Middle frontal gyrus (tissue), 1 donor: ENCODE measurements around the gene CFAP161.
"Not testable (repeated sequence)": the region's sequence is repeated elsewhere in the genome, so short reads cannot be mapped to it uniquely, and the experiment has no call there.

ENCODE experiments used
- DNase-seq: peaks from one replicate; pipeline ENCODE4 v3.0.0-alpha.2; 2015; ENCODE audit warnings: low spot score; ENCODE audit errors: extremely low spot score

Gene CFAP161

DNA sequence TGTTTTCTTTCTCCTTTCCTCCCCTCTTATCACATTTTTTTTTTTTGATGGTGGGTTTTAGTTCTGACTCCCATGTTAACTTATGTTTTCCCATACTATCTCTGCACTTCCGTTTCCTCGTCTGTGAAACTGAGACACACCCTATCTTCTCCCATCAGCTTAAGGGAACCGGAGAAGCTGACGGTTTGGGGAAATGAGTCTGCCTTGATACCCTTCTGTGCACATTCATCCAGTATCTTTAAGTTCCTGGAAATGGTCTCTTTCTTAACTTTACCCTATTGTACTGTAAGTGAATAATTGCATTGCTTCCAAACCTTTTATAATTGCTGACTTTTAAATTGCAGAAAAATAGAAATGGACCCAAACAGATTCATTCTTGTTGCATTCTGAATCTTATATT, 26.2 kb upstream of the CFAP161 start:
- DNase-seq: no peak

DNA sequence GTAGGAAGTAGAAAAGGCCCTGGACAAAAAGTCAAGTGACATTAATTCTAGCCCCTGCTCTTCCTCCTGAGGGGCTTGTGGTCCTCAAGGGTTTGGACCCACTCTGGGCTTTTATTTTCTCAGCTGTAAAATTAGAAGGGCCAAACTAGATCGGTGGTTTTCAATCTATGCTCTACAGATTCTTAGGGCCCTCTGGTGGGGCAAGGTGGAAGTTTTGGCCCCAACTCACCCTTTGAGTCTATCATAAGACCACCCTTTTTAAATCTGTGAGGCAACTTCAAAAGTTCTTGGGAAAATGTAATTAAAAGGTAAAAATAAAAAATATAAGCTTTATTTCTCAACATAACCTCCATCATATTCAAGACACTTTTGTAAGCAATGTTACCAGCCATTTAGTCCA, 25.6 kb upstream of the CFAP161 start:
- no peak for DNase-seq

DNA sequence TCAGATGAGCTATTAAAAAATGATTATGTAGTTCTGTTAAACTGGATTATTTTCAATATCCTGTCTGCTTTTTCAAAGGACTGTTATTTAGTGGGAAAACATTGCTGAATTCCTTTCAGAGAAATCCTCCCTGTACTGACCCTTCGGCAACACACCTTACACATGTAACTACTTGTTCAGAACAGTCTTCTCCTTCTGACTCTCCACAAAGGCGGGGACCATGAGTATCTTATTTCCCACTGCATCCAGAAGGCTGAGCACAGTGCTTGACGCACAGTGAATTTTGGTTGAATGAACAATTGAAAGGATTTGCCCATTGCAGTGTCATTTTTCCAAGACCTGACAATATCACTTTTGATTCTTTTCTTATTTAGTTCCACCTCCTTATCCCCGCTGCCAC, 23.1 kb upstream of the CFAP161 start:
- DNase-seq: no peak

DNA sequence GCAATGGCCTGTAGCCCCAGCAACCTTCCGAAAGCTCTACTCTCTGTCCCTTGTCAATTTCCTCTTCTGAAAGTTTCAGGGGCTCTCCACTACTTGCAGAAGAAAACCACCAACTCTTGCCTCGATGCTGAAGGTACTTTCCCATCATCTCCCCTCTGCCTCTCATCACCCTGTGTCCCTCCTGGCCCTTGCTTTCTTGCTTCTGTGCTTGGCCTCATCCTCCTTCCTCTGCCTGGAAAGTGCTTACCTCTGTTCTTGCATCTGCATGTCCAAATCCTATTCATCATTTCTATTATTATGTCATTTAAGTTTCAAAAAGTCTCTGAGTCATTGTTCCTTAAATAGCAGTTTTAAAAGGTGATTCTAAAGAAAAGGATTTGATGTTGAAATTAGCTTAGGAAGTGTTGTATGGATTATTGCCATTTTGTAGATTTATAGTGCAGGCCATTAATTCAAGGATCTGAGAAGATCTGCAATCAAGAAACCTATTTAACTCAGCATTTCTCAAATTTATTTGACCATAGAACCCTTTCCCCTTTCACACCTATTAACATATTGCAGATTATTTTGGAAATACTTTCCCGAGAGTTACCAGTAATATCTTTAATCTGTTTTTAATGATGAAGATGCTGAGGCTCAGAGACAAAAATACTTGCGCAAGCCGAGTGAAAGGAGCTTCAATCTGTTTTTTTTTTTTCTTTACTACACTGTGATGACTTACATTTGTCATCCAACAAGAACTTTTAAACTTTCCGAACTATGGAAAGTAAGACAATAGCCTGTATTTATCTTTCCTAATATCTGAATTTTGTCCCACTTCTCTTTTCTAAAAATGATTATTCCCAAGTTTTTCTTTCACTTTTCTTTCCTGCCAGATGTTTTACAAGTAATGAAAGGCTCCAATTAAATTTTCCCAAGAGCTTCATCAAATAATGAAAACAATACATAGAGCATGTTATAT, 22.3 kb upstream of the CFAP161 start:
- DNase-seq: no peak

DNA sequence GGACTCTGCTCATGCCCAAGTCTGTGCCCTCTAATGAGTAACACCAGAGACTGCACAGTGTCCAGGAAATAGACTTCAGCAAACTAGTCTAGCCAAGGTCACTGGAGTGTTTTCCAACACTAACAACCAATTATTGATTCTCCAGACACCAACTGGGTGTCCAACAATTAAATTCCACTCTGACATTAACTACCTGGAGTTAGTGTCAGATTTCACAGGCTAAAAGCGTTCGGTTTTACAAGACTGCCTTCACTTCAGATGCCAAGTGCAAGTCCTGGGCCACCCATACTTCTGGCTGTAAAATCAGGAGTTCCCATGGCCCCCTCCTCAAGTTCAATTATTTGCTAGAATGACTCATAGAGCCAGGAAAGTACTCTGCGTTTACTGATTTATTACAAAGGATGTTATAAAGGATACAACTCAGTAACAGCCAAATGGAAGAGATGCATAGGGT, 20.8 kb upstream of the CFAP161 start:
- DNase-seq: no peak

DNA sequence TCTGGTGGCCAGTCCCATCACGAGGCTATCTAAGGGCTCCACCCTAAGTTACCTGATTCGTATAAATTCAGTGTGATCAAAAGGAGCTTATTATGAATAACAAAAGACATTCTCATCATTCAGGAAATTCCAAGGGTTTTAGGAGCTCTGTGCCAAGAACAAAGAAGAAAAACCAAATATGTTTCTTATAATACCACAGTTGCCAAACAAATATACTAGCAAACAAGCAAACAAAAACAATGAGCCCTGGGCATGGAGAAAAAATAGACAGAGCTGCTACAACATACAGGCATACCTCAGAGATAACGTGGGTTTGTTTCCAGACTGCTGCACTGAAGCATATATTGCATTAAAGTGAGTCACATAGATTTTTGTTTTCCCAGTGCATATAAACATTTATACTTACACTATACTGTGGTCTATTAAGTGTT, 20.2 kb upstream of the CFAP161 start:
- DNase-seq: no peak

DNA sequence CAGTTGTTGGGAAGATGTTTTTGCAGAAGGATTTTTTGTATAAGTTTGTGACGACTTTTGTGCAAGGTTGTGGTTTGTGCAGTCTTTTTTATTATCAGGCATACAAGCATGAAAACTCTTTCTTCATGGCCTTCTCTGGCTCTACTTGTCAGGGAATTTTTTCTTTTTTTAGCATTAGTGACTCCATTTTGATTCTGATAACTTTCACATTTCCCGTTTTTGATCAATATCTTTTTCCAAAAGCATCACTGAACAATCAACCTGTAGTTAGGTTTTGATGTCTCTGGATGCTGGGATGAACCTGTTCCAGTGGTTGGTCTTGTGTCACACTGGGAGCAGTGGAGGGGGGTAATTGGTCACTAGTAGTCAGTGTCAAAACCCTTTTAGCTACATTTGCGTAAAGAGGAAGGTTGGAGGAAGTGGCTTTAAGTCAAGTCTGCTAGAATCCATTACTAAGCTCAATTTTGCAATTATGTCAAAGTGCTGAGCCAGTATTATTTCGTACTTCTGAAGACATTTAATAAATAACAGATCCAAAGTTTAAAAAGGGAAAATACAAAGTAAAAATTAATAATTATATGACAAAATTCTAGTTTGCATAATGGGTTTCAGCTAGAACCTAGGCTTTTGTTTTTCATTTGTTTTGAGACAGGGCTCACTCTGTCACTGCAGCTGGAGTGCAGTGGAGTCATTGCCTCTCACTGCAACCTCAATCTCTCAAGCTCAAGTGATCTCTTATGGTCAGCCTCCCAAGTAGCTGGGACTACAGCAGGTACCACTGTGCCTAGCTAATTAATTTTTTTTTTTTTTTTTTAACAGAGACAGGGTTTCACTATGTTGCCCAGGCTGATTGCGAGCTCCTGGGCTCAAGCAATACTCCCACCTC, 18.8 kb upstream of the CFAP161 start:
- no peak for DNase-seq

DNA sequence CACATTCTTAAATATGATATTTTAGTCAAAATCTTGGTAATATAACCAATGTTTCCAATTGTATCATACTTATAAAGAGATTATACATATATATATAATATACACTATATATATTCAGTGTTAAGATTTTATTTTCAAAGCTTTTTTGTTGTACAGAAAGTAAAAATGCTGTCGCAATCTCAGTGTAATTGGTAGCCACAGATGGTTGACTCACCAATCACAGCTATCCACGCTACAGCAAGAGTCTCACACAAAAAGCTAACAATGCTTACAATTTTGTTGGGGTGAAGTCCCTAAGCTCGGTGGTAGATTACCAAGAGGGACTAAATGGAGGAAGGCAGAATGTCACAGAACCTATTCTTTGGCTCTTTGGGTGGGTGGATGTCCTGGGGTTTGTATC, 16.9 kb upstream of the CFAP161 start:
- no peak for DNase-seq

DNA sequence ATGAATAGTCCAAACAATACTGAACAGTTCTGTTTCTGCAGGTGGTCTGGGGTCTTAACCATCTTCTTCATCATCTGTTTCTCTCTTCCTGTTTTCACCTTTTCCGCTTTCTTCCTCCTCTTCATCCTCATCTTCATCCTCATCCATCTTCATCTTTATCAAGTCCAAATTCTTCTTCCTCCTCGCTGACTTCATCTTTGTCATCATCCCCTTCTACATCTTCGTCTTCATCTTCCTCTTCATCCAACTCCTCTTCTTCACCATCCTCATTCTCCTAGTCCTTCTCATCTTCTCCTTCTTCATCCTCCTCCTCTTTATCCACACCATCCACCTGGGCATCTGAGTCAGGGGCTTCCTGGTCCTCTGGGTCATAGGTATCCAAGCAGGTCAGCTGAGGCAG, 16.5 kb upstream of the CFAP161 start:
- no peak for DNase-seq

DNA sequence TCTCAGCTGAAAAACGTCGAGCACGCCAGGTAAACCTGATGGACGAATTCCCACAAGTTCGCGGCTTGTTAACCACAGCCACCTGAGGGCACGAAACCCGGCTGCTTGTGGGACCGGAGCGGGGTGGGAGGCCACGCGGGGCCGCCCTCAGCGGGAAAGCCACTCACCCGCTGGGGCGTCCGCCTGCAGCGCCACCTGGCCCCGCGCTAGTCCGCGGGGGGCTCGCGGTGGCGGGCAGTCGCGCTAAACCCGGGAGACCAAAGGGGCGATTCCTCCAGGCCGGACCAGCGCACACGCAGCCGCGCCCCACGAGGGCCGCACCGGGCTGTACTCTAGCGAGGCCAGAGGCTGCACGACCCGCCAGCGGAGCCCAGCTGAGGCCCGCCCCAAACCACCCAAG, 15.7 kb upstream of the CFAP161 start:
- DNase-seq: no peak

DNA sequence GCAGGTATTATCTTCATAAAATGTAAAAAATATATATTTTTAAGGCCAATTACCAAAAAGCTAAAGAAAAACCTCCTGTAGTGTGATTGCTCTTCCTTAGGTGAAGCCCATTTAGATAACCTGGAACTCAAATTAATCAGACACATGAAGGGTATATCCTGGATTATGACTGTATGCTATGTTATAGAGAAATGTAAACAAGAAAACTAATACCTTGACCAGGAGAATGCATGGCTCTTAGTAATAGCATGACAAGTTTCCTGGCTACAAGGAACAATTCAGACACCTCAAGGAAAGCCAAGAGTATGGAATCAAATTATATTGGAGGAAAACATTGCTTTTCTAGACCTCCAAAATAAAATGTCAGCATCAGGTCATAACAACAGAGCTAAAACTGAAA, 14.0 kb upstream of the CFAP161 start:
- no peak for DNase-seq

DNA sequence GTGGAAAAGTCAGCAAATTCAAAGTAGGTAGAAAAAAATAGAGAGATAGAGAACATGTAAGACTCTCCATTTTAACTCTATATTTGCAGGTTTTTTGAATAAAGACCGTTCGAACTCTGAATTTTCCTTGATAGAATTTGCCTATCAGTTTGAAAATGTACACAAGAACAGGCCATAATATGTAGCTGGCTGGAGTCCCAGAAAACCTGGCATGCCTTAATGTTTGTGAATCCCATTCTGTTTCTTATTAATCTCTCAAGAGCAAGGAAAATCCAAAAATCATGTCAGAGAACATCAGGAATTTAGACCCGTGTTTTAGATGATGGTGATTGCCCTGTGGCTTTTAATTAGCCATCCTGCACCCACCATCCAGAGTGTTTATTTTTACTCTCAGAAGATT, 7.2 kb upstream of the CFAP161 start:
- DNase-seq: no peak

DNA sequence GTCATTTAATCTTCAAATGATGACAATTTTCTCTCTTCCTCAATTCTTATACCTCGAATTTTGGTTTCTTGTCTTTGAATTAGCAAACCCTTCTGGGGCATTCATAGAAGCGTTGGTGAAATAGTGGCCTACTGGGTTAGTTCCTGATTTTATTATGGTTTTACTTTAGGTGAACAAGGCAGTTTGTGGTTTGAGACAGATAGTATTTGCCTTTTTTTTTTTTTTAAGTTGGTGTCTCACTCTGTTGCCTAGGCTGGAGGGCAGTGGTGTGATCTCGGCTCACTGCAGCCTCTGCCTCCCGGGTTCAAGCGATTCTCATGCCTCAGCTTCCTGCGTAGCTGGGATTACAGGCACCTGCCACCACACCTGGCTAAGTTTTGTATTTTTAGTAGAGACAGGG, 7.4 kb downstream of the CFAP161 start:
- not testable (repeated sequence) for DNase-seq

DNA sequence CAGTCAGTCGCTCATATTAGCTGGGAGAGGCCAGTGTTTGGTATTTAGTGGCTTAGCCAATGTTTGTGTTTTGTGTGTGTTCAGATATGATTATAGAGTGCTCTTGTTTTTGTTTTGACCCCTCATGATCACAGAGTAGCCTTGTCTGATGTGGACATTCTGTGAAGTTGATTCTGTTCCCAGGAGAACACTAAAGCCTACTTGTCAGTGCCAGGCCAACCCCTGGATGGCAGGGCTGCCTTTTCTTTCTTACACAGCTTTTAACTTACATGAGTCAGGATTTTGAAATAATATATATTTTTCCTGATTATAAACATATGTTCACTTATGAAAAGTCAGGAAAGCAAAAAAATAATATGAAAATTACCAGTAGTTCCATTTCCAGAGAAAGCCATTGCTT, 11.9 kb downstream of the CFAP161 start:
- no peak for DNase-seq

DNA sequence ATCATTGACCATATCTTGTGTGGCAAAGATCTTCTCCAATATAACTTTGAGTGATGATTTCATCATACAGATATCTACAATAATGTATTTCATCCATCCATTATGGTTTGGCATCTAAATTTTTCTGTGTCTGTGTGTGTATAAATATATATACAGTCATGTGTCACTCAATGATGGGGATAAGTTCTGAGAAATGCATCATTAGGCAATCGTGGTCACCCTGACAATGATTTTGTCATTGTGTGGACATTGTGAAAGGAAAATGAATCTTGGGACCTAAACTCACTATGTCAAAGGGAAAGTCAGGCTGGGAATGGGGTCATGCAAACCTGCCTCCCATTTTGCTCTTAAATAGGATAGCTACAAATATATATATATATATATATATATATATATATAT, 12.4 kb downstream of the CFAP161 start:
- DNase-seq: no peak

DNA sequence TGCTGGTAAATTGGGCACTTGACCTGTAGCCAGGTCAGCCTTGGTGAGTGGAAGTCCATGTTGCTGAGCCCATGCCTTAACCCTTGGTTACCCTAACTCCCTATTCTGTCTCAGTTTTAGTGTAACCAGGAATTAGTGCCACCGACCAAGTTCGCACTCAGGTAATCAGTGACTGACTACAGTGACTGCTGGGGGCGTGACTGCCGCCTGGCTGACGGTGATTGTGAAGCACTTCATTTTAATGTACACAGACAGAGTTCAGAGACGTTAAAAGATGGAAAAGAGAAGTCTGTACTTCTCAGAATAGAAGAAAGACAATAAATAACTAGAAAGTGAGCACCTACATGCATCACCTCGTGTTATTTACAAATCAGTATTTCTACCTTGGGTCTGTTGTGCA, 17.3 kb downstream of the CFAP161 start:
- DNase-seq: no peak

DNA sequence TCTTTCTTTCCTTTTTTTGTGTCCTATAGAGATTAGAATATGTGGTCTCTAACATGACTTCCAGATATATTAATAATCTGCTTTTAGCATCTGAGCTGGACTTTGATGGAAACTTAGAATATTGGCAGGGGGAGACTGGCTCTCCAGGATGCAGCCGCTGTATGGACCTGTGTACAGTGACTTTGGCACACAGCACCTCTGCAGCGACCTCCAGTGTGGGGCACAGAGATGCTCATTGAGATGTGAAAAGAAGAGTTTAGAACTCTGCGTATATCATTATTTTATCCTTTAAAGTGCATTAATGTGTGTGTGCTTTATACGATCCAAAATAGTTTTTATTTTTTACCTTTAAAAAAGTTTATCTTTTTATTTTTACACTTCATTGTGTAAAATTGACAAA, 18.3 kb downstream of the CFAP161 start:
- DNase-seq: no peak

DNA sequence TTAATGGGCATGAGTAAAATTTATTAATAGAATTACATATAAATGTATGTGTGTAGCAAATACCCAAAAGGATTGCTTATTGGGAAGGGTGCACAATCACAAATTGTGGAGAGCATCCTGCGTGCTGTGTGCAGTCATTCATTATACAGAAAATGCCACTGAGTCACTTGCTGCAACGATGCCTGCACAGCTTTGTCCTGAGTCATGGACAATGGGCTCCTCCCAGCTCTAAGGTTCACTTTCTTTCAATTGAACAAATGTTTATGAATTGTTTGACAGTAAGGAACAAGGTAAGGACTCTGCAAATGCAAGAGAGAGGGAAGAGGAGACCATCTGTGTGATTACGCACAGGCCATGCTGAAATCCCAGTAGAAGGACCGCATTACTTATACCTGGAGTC, 18.7 kb downstream of the CFAP161 start:
- DNase-seq: no peak

DNA sequence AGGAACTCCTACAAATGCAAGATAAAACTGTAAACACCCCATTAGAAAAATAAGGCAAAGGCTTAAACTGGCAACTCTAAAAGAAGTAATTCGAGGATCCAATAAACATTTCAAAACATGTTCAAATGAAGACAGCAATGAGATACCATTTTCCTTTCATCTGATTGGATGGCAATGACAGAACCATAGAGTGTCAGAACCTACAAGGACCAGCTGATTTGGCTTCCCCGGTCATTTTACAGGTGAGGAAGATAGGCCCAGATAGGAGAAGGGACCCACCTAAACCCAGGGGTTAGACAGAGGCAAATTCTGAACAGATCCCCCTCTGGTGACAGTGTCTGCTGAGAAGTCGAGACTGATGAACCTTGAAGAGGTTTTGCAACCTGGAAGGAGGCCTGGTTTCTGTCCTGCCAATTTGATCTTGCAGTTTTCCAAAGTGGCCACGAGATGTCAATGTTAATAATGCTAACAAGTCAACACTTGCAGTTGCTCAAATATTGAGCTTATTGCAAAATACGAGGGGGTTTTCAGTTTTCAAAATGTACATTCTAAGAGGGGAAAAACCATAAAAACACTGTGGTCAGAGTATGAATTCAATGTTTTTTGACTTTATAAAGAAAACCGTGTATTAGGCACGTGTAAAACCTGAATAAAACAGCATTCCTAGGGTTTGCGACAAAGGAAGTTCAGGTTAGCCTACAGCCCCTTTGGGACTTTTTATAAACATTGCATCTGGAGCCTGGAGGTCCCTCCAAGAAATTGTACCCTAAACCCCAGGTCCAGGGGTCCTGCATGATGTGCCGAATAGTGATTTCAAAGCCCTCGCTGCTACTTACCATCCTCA, 21.5 kb downstream of the CFAP161 start:
- DNase-seq: peak; percentile 58

DNA sequence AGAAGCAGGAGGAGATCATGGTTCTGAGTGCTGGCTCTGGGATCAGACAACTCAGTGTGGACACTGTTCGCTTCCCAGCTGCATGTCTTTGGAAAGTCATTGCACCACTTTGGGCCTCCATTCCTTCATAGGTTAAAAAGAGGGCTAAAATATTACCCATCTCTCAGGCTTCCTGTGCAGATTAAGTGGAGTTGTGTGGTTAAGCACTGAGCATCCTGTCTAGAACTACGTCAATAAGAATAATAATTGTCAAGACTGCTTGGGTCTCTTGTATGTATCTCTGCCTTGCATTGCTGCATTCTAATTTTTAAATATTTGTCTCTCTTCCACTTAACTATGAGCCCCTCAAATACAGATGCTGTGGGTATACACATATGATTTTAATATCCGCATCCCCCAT, 22.3 kb downstream of the CFAP161 start:
- no peak for DNase-seq

DNA sequence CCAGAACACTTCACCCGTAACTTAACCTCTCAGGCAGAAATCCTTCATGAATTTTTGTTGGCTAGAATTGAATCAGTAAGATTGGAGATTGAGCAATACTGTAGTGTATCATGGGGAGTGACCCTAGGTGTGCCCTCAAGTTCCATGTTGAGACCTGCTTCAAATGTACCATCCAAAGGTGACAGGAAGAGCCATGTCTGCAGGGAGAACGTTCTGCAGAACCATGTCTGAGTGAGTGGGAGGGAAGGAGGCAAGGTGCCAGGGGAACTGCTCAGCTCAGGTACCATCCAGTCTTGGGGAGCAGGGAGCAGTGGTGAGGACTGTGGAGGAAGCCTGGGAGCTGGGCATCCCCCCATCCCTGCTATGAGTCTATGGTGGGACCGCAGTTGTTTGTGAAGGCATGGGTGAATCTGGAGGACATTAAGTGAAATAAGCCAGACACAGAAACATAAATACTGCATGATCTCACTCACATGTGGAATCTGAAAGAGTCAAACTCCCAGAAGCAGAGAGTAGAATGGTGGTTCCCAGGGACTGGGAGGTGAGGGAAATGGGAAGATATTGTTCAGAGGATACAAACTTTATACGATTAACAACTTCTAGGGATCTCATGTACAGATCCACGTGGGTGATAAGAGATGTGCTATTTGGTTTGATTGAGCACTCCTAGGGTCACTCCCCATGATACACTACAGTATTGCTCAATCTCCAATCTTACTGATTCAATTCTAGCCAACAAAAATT, 23.3 kb downstream of the CFAP161 start:
- DNase-seq: no peak
